Body of pancreas (tissue), 4 donors: ENCODE data around the gene C12orf57. TPM values are rescaled to one million over a fixed set of nuclear protein-coding genes. Genes with fewer than 3 reads are reported as not detected.

Experiments used
- ATAC-seq: fragments of 150-250 bp; one replicate; pipeline ENCODE4 v1.9.1; 2016
- DNase-seq, 4 donors: peaks; one replicate each; pipeline ENCODE4 v3.0.0-alpha.2; 2019
- H3K27ac ChIP-seq, 4 donors: fragments of 200-600 bp; sonication (generic); 1 replicate in 3 of 4; 2 replicates in 1 of 4; pipeline versions ENCODE4 v1.5.1 to v1.6.1; 2016 to 2019; ENCODE audit warnings: mild to moderate bottlenecking in 1 of 4, mixed read lengths in 1 of 4, moderate library complexity in 1 of 4
- H3K27me3 ChIP-seq, 2 donors: fragments of 200-600 bp; sonication (generic); one replicate each; pipeline ENCODE4 v1.6.0; 2016; ENCODE audit warnings: mild to moderate bottlenecking in 1 of 2
- H3K36me3 ChIP-seq, 2 donors: fragments of 200-600 bp; sonication (generic); replicated peaks in 1 of 2; 2 replicates each; pipeline ENCODE4 v1.5.1; 2016; ENCODE audit warnings: low read depth in 2 of 2; ENCODE audit not compliant: insufficient read depth in 1 of 2
- H3K4me1 ChIP-seq: fragments of 200-600 bp; sonication (generic); one replicate; pipeline ENCODE4 v1.6.0; 2016
- H3K4me3 ChIP-seq, 2 donors: fragments of 200-600 bp; sonication (generic); 1 replicate in 1 of 2; 2 replicates in 1 of 2; pipeline ENCODE4 v1.5.1; 2016 to 2019
- H3K9me3 ChIP-seq, 3 donors: fragments of 200-600 bp; sonication (generic); 1 replicate in 2 of 3; 2 replicates in 1 of 3; pipeline ENCODE4 v1.5.1; 2016
- POLR2A ChIP-seq, 3 donors: fragments of 450-650 bp; IDR thresholded peaks; one replicate each; pipeline ENCODE4 v1.6.1; 2016; ENCODE audit warnings: antibody characterized with exemption in 3 of 3, mild to moderate bottlenecking in 2 of 3
- WGBS, 2 donors: methylation state at CpG; one replicate each; pipeline ENCODE4 v1.1.5; 2017; 5-methylcytosine and 5-hydroxymethylcytosine counted together
- intact Hi-C: fragments of 100-400 bp; cut with DNase I; formaldehyde crosslinking; loops from one replicate; pipeline ENCODE4 v1.15.1; 2023
- total RNA-seq, 2 donors: library from RNA; depleted of rRNA; stranded (reverse); fragments of >200 nt; gene quantifications; one replicate each; pipeline ENCODE4 v1.1.0, GENCODE V29; 2016
- TF ChIP-seq, protein P1 (sequence below), 7 experiments: fragments of 450-650 bp in 4 of 7; fragments of 200-600 bp in 3 of 7; sonication (generic) in 3 of 7; IDR thresholded peaks; one replicate each; pipeline ENCODE4 v1.5.1; 2016 to 2019; ENCODE audit warnings: antibody characterized with exemption in 7 of 7

Gene C12orf57
- total RNA-seq, 2 donors from 2014 or later = 219 to 302 TPM

DNA sequence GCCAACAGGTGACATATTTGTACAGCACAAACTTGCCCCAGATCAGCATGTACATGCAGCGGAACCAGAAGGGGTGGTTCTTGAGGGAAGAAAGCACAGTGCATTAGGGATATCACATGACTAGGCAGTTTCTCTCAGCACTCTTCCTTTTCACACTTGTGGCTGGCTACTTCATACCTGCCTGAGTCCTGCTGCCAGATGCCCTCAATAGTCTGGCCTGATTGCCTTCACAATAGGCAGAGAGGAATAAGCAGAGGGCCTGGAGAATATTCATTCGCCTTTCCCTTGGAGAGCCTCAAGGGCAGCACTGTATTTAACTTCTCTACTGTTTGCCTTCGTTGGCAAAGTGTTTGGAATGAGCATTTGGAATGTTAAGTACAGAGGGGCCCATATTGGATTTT lies 34.8 kb downstream of the C12orf57 start:
- no peak overlapping the region for H3K27ac ChIP-seq
- H3K4me3 ChIP-seq = no peak overlapping the region
- WGBS, 2 donors = 65 to 74% methylated on average over 2 to 3 of the region's 3 CpGs
- no peak for DNase-seq
- intact Hi-C loops = no loop called here
- ATAC-seq = peak; percentile 19
- no peaks in the 10 kb centered on the region for H3K9me3 ChIP-seq
- no peaks in the 10 kb centered on the region for H3K27me3 ChIP-seq
- peaks cover 11 to 38% of the 10 kb centered on the region in 2 donors for H3K36me3 ChIP-seq
- no peaks in the 10 kb centered on the region for H3K4me1 ChIP-seq
- TF ChIP-seq POLR2A (IDR thresholded peaks at IDR 0.05) = no peak
- TF ChIP-seq, protein P1, sequence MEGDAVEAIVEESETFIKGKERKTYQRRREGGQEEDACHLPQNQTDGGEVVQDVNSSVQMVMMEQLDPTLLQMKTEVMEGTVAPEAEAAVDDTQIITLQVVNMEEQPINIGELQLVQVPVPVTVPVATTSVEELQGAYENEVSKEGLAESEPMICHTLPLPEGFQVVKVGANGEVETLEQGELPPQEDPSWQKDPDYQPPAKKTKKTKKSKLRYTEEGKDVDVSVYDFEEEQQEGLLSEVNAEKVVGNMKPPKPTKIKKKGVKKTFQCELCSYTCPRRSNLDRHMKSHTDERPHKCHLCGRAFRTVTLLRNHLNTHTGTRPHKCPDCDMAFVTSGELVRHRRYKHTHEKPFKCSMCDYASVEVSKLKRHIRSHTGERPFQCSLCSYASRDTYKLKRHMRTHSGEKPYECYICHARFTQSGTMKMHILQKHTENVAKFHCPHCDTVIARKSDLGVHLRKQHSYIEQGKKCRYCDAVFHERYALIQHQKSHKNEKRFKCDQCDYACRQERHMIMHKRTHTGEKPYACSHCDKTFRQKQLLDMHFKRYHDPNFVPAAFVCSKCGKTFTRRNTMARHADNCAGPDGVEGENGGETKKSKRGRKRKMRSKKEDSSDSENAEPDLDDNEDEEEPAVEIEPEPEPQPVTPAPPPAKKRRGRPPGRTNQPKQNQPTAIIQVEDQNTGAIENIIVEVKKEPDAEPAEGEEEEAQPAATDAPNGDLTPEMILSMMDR (IDR thresholded peaks at IDR 0.05) = no peak

DNA sequence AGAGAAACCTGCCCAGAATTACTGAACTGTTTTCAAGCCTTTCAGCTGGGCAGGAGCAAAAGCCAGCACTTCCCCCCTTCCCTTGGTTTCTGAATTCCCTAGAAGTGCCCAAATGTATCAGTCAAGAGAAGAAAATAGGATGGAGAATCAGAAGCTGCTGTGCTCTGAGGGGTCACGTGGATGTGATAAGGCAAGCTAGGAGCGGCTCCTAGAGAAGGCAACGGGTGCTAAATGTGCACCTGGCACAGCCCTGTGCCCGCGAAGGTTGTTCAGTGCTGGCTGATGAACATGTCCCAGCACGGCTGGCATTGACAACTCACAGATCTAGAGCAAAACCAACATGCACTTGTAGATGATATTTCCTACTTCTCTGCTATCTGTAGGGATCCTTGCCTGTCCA lies 35.2 kb downstream of the C12orf57 start:
- Histone ChIP-seq H3K4me3 (no peak overlapping the region), H3K9me3 (no peaks in the 10 kb centered on the region), H3K27me3 (no peaks in the 10 kb centered on the region), H3K27ac (no peak overlapping the region), H3K36me3 (peaks cover 11 to 36% of the 10 kb centered on the region in 2 donors), H3K4me1 (no peaks in the 10 kb centered on the region)
- ATAC-seq = no peak
- TF ChIP-seq, protein P1 (IDR thresholded peaks at IDR 0.05) = no peak
- no peak for TF ChIP-seq POLR2A (IDR thresholded peaks at IDR 0.05)
- intact Hi-C loops = no loop called here
- WGBS, 2 donors = 46 to 53% methylated on average over 6 of the region's 6 CpGs
- no peak for DNase-seq

DNA sequence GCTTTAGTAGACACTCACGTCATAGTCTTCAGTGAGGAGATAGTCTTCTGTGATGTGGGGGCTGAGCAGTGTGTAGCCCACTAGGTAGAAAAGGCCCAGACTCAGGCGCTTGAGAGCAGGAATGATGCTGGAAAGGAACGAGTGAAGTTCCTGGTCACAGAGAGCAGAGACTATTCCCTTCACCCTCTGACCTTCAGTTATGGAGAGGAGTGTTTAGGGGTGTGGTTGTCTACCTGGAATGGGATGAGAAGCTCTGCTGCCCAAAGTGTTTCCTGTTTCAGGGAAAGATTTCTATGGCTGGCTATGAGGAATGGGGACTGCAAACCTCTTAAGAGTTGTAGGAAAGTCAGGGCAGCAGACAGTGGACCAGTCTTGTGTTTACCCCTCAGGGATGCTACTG lies 35.6 kb downstream of the C12orf57 start:
- ATAC-seq = no peak
- no peak overlapping the region for H3K4me3 ChIP-seq
- DNase-seq = no peak
- H3K36me3 ChIP-seq = peaks cover 11 to 34% of the 10 kb centered on the region in 2 donors
- no peaks in the 10 kb centered on the region for H3K9me3 ChIP-seq
- H3K27me3 ChIP-seq = no peaks in the 10 kb centered on the region
- no peak overlapping the region for H3K27ac ChIP-seq
- H3K4me1 ChIP-seq = no peaks in the 10 kb centered on the region
- 83 to 93% methylated on average over 3 of the region's 3 CpGs for WGBS, 2 donors
- intact Hi-C loops = no loop called here
- no peak for TF ChIP-seq POLR2A (IDR thresholded peaks at IDR 0.05)
- TF ChIP-seq, protein P1 (IDR thresholded peaks at IDR 0.05) = no peak

DNA sequence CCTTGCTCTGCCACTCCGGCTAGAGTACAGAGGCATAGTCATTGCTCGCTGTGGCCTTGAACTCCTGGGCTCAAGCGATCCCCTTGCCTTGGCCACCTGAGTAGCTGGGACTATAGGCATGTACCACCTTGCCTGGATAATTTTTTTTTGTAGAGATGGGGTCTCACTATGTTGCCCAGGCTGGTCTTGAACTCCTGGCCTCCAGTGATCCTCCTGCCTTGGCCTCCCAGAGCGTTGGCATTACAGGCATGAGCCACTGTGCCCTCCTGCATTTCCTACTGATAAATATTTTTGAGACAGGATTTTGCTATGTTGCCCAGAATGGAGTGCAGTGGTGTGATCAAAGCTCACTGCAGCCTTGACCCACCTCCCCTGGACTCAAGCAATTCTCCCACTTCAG lies 36.3 kb downstream of the C12orf57 start:
- Histone ChIP-seq H3K27ac (no peak overlapping the region), H3K27me3 (no peaks in the 10 kb centered on the region), H3K4me1 (no peaks in the 10 kb centered on the region), H3K4me3 (no peak overlapping the region), H3K9me3 (no peaks in the 10 kb centered on the region), H3K36me3 (peaks cover 11 to 30% of the 10 kb centered on the region in 2 donors)
- WGBS, 2 donors = 94 to 95% methylated on average over 4 of the region's 4 CpGs
- no peak for ATAC-seq
- intact Hi-C loops = no loop called here
- TF ChIP-seq, protein P1 (IDR thresholded peaks at IDR 0.05) = no peak
- no peak for TF ChIP-seq POLR2A (IDR thresholded peaks at IDR 0.05)
- DNase-seq = no peak

DNA sequence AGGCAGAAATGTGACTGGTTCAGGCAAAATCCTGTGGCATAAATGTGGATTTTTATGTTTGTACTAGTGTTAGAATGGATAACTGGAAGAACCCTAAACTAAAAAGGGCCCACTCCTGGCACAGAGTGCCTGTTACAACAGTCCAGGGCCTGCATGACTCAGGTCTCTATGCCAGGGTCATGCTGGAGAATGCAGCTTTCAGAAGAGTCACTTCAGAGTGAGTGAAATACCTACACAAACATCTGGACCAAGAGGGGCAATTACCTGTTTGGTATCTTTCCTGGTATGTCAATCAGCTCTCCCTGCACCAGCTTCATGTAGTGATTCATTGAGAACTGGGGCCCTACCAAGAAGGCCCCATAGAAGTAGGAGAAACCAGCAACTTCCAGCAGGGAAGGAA lies 36.9 kb downstream of the C12orf57 start:
- peaks cover 5 to 24% of the 10 kb centered on the region in 2 donors for H3K36me3 ChIP-seq
- ATAC-seq = no peak

More for the DNA sequence above, 36.9 kb downstream of the C12orf57 start:
- Histone ChIP-seq H3K4me3 (no peak overlapping the region), H3K27me3 (no peaks in the 10 kb centered on the region), H3K4me1 (no peaks in the 10 kb centered on the region), H3K9me3 (no peaks in the 10 kb centered on the region), H3K27ac (no peak overlapping the region)
- no peak for DNase-seq
- intact Hi-C loops = no loop called here
- TF ChIP-seq, protein P1 (IDR thresholded peaks at IDR 0.05) = no peak
- no peak for TF ChIP-seq POLR2A (IDR thresholded peaks at IDR 0.05)
